ENCODE results near the gene PHAX.

GRCh38 chr5:126579716-126580115 is 21.0 kb upstream of the PHAX start:
- no peak for TF ChIP-seq CTCF (conservative IDR thresholded peaks at IDR 0.05)
- TF ChIP-seq EZH2 (IDR thresholded peaks at IDR 0.05; ENCODE audit: low read depth) = no peak
